Caco-2 (cell line): Measurements from ENCODE around the gene PNP. TPM values are rescaled to one million over a fixed set of nuclear protein-coding genes. Genes with fewer than 3 reads are reported as not detected.
A peak's percentile ranks its signal among the peaks of the same experiment; 100 is the strongest.

Experiments used
- BruUV-seq: library from RNA; stranded (reverse); fragments of 400-500 nt; replicated peaks from 2 replicates; lab custom pipeline; 2021; lab: Mats Ljungman, UMichigan
- CTCF ChIA-PET: fragments of 300-600 bp; sonication (Branson Sonifier 250); formaldehyde crosslinking; loops from one replicate; lab custom pipeline; 2022; ENCODE audit warnings: antibody characterized with exemption; lab: Charles Lee
- POLR2A ChIA-PET: fragments of 300-600 bp; sonication (Branson Sonifier 250); formaldehyde crosslinking; loops from one replicate; lab custom pipeline; 2022; ENCODE audit warnings: antibody characterized with exemption; lab: Charles Lee
- DNase-seq, 2 experiments: peaks; one replicate each; pipeline versions ENCODE4 v3.0.0 to v3.0.0-alpha.2; 2020 to 2022
- H3K27me3 ChIP-seq: replicated peaks from 2 replicates; pipeline ENCODE4 v1.6.0; 2011; ENCODE audit warnings: low read length; ENCODE audit not compliant: control insufficient read depth, insufficient read depth
- H3K36me3 ChIP-seq: 2 replicates; pipeline ENCODE4 v1.5.1; 2011; ENCODE audit warnings: low read length; ENCODE audit not compliant: control insufficient read depth, insufficient read depth
- H3K4me1 ChIP-seq: fragments of 250-450 bp; sonication (Bioruptor Pico); 2 replicates; pipeline ENCODE4 v1.5.1; 2020; ENCODE audit warnings: mild to moderate bottlenecking
- H3K4me3 ChIP-seq: 2 replicates; pipeline ENCODE4 v1.5.1; 2011; ENCODE audit warnings: low read depth, mild to moderate bottlenecking, control low read depth, low read length
- H3K9me3 ChIP-seq: fragments of 250-450 bp; sonication (Bioruptor Pico); 2 replicates; pipeline ENCODE4 v1.5.1; 2020; ENCODE audit warnings: mild to moderate bottlenecking, moderate library complexity
- H3K27ac Mint-ChIP-seq: one replicate; pipeline ENCODE4 v1.8.0; 2022; ENCODE audit warnings: mixed read lengths; ENCODE audit not compliant: unreplicated experiment
- H3K27me3 Mint-ChIP-seq: one replicate; pipeline ENCODE4 v1.8.0; 2022; ENCODE audit warnings: mixed read lengths; ENCODE audit not compliant: insufficient read depth, unreplicated experiment
- H3K36me3 Mint-ChIP-seq: one replicate; pipeline ENCODE4 v1.8.0; 2022; ENCODE audit warnings: mild to moderate bottlenecking, mixed read lengths; ENCODE audit not compliant: insufficient read depth, unreplicated experiment
- H3K4me1 Mint-ChIP-seq: one replicate; pipeline ENCODE4 v1.8.0; 2022; ENCODE audit warnings: low read depth, mixed read lengths; ENCODE audit not compliant: unreplicated experiment
- H3K4me3 Mint-ChIP-seq: one replicate; pipeline ENCODE4 v1.8.0; 2022; ENCODE audit warnings: mild to moderate bottlenecking, moderate library complexity, mixed read lengths; ENCODE audit not compliant: unreplicated experiment
- H3K9me3 Mint-ChIP-seq: one replicate; pipeline ENCODE4 v1.8.0; 2022; ENCODE audit warnings: mixed read lengths; ENCODE audit not compliant: unreplicated experiment
- CTCF ChIP-seq, 2 experiments: fragments of 200-600 bp in 1 of 2; IDR thresholded peaks; 1 replicate in 1 of 2; 2 replicates in 1 of 2; pipeline versions ENCODE4 v1.5.1 to v1.8.0; 2011 to 2022; ENCODE audit warnings: antibody characterized with exemption in 1 of 2, control low read depth in 1 of 2, inconsistent platforms in 1 of 2, low read depth in 1 of 2, low read length in 1 of 2, mild to moderate bottlenecking in 1 of 2, moderate library complexity in 1 of 2; ENCODE audit not compliant: insufficient read depth in 1 of 2, severe bottlenecking in 1 of 2, unreplicated experiment in 1 of 2
- intact Hi-C: fragments of 100-400 bp; cut with micrococcal nuclease; formaldehyde crosslinking; loops from one replicate; pipeline ENCODE4 v1.10.0; 2022; ENCODE audit not compliant: unreplicated experiment
- total RNA-seq: library from RNA; stranded (reverse); gene quantifications from 2 replicates; pipeline ENCODE4 v1.2.3, GENCODE V29; 2022

The PNP gene
- total RNA-seq, 1 experiment from 2014 or later, result 59.1 TPM

- ChIA-PET POLR2A (interaction anchor here (0.5 to 2.9 kb wide), 11 partner anchors 8 to 138 kb away, joined by 3 to 33 read pairs (median 4); partner anchors contain the start of genes APEX1, OSGEP, PARP2 and PIP4P1), CTCF (interaction anchor here (0.6 to 1.3 kb wide), 2 partner anchors 40 to 54 kb away, joined by 5 to 6 read pairs; no protein-coding TSS in a partner anchor)
- peak overlapping the region; percentile 90 for H3K4me3 ChIP-seq
- intact Hi-C loops, result loop anchor here (1.0 to 2.0 kb wide), 3 partner anchors 9 to 57 kb away; partner anchors contain the start of genes PIP4P1 and TEP1
- H3K36me3 ChIP-seq, result no peaks in the 10 kb centered on the region
- peaks cover 9% of the 10 kb centered on the region for H3K4me1 ChIP-seq
- no peaks in the 10 kb centered on the region for H3K27me3 ChIP-seq
- peaks cover 21% of the 10 kb centered on the region for H3K4me1 Mint-ChIP-seq
- H3K27ac Mint-ChIP-seq, result peak overlapping the region; percentile 90
- peaks cover 56% of the 10 kb centered on the region for H3K36me3 Mint-ChIP-seq
- peak overlapping the region; percentile 83 for H3K4me3 Mint-ChIP-seq
- H3K27me3 Mint-ChIP-seq, result no peaks in the 10 kb centered on the region
- no peaks in the 10 kb centered on the region for H3K9me3 ChIP-seq
- TF ChIP-seq CTCF (IDR thresholded peaks at IDR 0.05; ENCODE audit: insufficient read depth in 1 of 2, low read depth in 1 of 2, low read length in 1 of 2, severe bottlenecking in 1 of 2, unreplicated experiment in 1 of 2), result no peak
- peak; percentile 42 to 43 for DNase-seq
- no TSS peak for BruUV-seq
- no peaks in the 10 kb centered on the region for H3K9me3 Mint-ChIP-seq
Measured at GRCh38 chr14:20469890-20470602, 840 bp downstream of the PNP start.

- ChIA-PET POLR2A (interaction anchor here (1.4 to 2.9 kb wide), 3 partner anchors 9 to 127 kb away, joined by 16 to 33 read pairs (median 16); partner anchors contain the start of genes APEX1, OSGEP, PARP2 and PIP4P1), CTCF (no interaction called here)
- H3K9me3 Mint-ChIP-seq, result no peaks in the 10 kb centered on the region
Measured at GRCh38 chr14:20470603-20470901, 1.3 kb downstream of the PNP start.

More at GRCh38 chr14:20470603-20470901, 1.3 kb downstream of the PNP start:
- H3K36me3 Mint-ChIP-seq, result peaks cover 61% of the 10 kb centered on the region
- H3K4me3 ChIP-seq, result peak overlapping the region; percentile 90
- no peak for DNase-seq
- TF ChIP-seq CTCF (IDR thresholded peaks at IDR 0.05; ENCODE audit: insufficient read depth in 1 of 2, low read depth in 1 of 2, low read length in 1 of 2, severe bottlenecking in 1 of 2, unreplicated experiment in 1 of 2), result no peak
- peak overlapping the region; percentile 90 for H3K27ac Mint-ChIP-seq
- no peaks in the 10 kb centered on the region for H3K27me3 ChIP-seq
- BruUV-seq, result no TSS peak
- no peaks in the 10 kb centered on the region for H3K36me3 ChIP-seq
- H3K4me1 ChIP-seq, result peaks cover 9% of the 10 kb centered on the region
- no peaks in the 10 kb centered on the region for H3K27me3 Mint-ChIP-seq
- peaks cover 21% of the 10 kb centered on the region for H3K4me1 Mint-ChIP-seq
- peak overlapping the region; percentile 83 for H3K4me3 Mint-ChIP-seq
- intact Hi-C loops, result no loop called here
- H3K9me3 ChIP-seq, result no peaks in the 10 kb centered on the region
